Stimulated activated CD4-positive, alpha-beta T cell treated with anti-CD3 and anti-CD28 coated beads, Interleukin-1b, Interleukin-23, amount 100 ng/mL, for 4 hours (primary cell): ENCODE data around the gene EFCAB6.

Experiments used
- DNase-seq, 2 donors: peaks; one replicate each; pipeline ENCODE4 v3.0.0-alpha.2; 2020; ENCODE audit warnings: low read depth in 2 of 2

Gene EFCAB6

GRCh38 chr22:43812149-43812842 lies at the start of gene EFCAB6:
Gene EFCAB6, minus strand, starts transcription at chr22:43812305. Its CDS starts 29,987 bp downstream, at chr22:43782318.
- DNase-seq: peak; percentile 84 to 85

GRCh38 chr22:43861529-43861928 lies 49.4 kb upstream of the EFCAB6 start:
- DNase-seq: no peak

GRCh38 chr22:43860831-43861230 lies 48.7 kb upstream of the EFCAB6 start:
- no peak for DNase-seq

- DNase-seq: no peak
Measured at GRCh38 chr22:43860126-43860525, 48.0 kb upstream of the EFCAB6 start.

- no peak for DNase-seq
Measured at GRCh38 chr22:43859621-43860020, 47.5 kb upstream of the EFCAB6 start.

- DNase-seq: no peak
Measured at GRCh38 chr22:43859176-43859575, 47.1 kb upstream of the EFCAB6 start.

- DNase-seq: no peak
Measured at GRCh38 chr22:43858156-43858895, 46.2 kb upstream of the EFCAB6 start.

GRCh38 chr22:43857367-43857766 lies 45.3 kb upstream of the EFCAB6 start:
- no peak for DNase-seq

GRCh38 chr22:43855431-43855830 lies 43.3 kb upstream of the EFCAB6 start:
- no peak for DNase-seq

- no peak for DNase-seq
Measured at GRCh38 chr22:43854786-43855271, 42.7 kb upstream of the EFCAB6 start.

GRCh38 chr22:43854121-43854785 lies 42.1 kb upstream of the EFCAB6 start:
- DNase-seq: no peak

- DNase-seq: no peak
Measured at GRCh38 chr22:43853328-43853931, 41.3 kb upstream of the EFCAB6 start.

- no peak for DNase-seq
Measured at GRCh38 chr22:43852573-43853327, 40.6 kb upstream of the EFCAB6 start.

- no peak for DNase-seq
Measured at GRCh38 chr22:43851979-43852307, 39.8 kb upstream of the EFCAB6 start.

- DNase-seq: no peak
Measured at GRCh38 chr22:43851058-43851978, 39.2 kb upstream of the EFCAB6 start.

GRCh38 chr22:43850529-43850928 lies 38.4 kb upstream of the EFCAB6 start:
- no peak for DNase-seq

GRCh38 chr22:43849731-43850130 lies 37.6 kb upstream of the EFCAB6 start:
- DNase-seq: no peak

GRCh38 chr22:43848366-43849171 lies 36.5 kb upstream of the EFCAB6 start:
- no peak for DNase-seq
